ENCODE data around the gene CTBP2.

- TF ChIP-seq EZH2phosphoT487 (IDR thresholded peaks at IDR 0.05) (no peak), CTCF (IDR thresholded peaks at IDR 0.05) (no peak), EZH2 (IDR thresholded peaks at IDR 0.05) (no peak)
These were observed 217.8 kb downstream of the CTBP2 start for GRCh38 chr10:124942317-124943169.

Measured in neural progenitor cell (in vitro differentiated cells).